Endothelial cell of umbilical vein (primary cell): ENCODE results near the gene SEMA5A. TPM values are rescaled to one million over a fixed set of nuclear protein-coding genes. Genes with fewer than 3 reads are reported as not detected.

Source experiments
- BruUV-seq: library from RNA; stranded (reverse); fragments of 400-500 nt; replicated peaks from 2 replicates; lab custom pipeline; 2021; lab: Mats Ljungman, UMichigan
- CTCF ChIA-PET: fragments of 300-600, 350-600 bp; sonication (Branson Sonifier 250); formaldehyde crosslinking; loops from one replicate; lab custom pipeline; 2021; ENCODE audit warnings: antibody characterized with exemption, inconsistent platforms; lab: Charles Lee
- POLR2A ChIA-PET: fragments of 300-600, 350-600 bp; sonication (Branson Sonifier 250); formaldehyde crosslinking; loops from one replicate; lab custom pipeline; 2021; ENCODE audit warnings: antibody characterized with exemption, inconsistent platforms; lab: Charles Lee
- DNase-seq: peaks from one replicate; pipeline ENCODE4 v3.0.0-alpha.2; 2011; ENCODE audit warnings: low read depth, low spot score
- FAIRE-seq: peaks from 2 replicates; lab custom pipeline; 2011; peaks lifted over from hg19 to GRCh38; lab: Jason Lieb, UNC
- H2AFZ ChIP-seq: 2 replicates; pipeline ENCODE4 v1.6.0; 2012; ENCODE audit warnings: low read depth, low read length, control low read depth, inconsistent platforms
- H3K27ac ChIP-seq: 2 replicates; pipeline ENCODE4 v1.5.1; 2011; ENCODE audit warnings: low read depth, mild to moderate bottlenecking, control low read depth, low read length, moderate library complexity; ENCODE audit not compliant: insufficient read depth
- H3K27me3 ChIP-seq, 2 experiments: 2 replicates each; pipeline versions ENCODE4 v1.6.0 to v1.6.1; 2011; ENCODE audit warnings: low read length in 2 of 2, mixed read lengths in 1 of 2; ENCODE audit not compliant: control insufficient read depth in 2 of 2, insufficient read depth in 2 of 2
- H3K36me3 ChIP-seq, 2 experiments: 2 replicates in 1 of 2; 3 replicates in 1 of 2; pipeline ENCODE4 v1.5.1; 2011; ENCODE audit warnings: low read length in 2 of 2, mild to moderate bottlenecking in 1 of 2, moderate library complexity in 1 of 2; ENCODE audit not compliant: control insufficient read depth in 2 of 2, insufficient read depth in 2 of 2; ENCODE audit errors: extremely low read depth in 1 of 2
- H3K4me1 ChIP-seq: 3 replicates; pipeline ENCODE4 v1.5.1; 2011; ENCODE audit warnings: mild to moderate bottlenecking, low read length; ENCODE audit not compliant: control insufficient read depth, insufficient read depth; ENCODE audit errors: extremely low read depth
- H3K4me2 ChIP-seq: 2 replicates; pipeline ENCODE4 v1.6.1; 2011; ENCODE audit warnings: low read length, control low read depth, mixed read lengths; ENCODE audit not compliant: insufficient read depth
- H3K4me3 ChIP-seq, 3 experiments: fragments of 200-600 bp in 1 of 3; sonication (generic), shearing (Covaris generic) in 1 of 3; replicated peaks in 1 of 3; 2 replicates each; pipeline ENCODE4 v1.5.1; 2011 to 2016; ENCODE audit warnings: control low read depth in 3 of 3, low read length in 3 of 3, mild to moderate bottlenecking in 2 of 3, inconsistent platforms in 1 of 3, low read depth in 1 of 3, moderate library complexity in 1 of 3; ENCODE audit not compliant: insufficient read depth in 1 of 3
- H3K79me2 ChIP-seq: 2 replicates; pipeline ENCODE4 v1.6.0; 2012; ENCODE audit warnings: low read length, inconsistent platforms; ENCODE audit not compliant: control insufficient read depth, insufficient read depth
- H3K9ac ChIP-seq: replicated peaks from 2 replicates; pipeline ENCODE3; 2011; ENCODE audit warnings: low read length, control low read depth; ENCODE audit not compliant: insufficient read depth; ENCODE audit errors: extremely low read depth
- H3K9me1 ChIP-seq: replicated peaks from 3 replicates; pipeline ENCODE4 v1.6.0; 2011; ENCODE audit warnings: mild to moderate bottlenecking, low read length; ENCODE audit not compliant: control insufficient read depth, insufficient read depth; ENCODE audit errors: extremely low read depth
- H3K9me3 ChIP-seq: replicated peaks from 2 replicates; pipeline ENCODE4 v1.5.1; 2012; ENCODE audit warnings: low read length, inconsistent platforms; ENCODE audit not compliant: control insufficient read depth, insufficient read depth
- H4K20me1 ChIP-seq: replicated peaks from 2 replicates; pipeline ENCODE3; 2011; ENCODE audit warnings: mild to moderate bottlenecking, low read length; ENCODE audit not compliant: control insufficient read depth, insufficient read depth; ENCODE audit errors: extremely low read depth
- EZH2 ChIP-seq: IDR thresholded peaks from 2 replicates; pipeline ENCODE4 v1.6.1; 2012; ENCODE audit warnings: borderline replicate concordance, low read depth, mild to moderate bottlenecking, moderate library complexity, low read length, inconsistent platforms; ENCODE audit not compliant: severe bottlenecking
- FOS ChIP-seq: IDR thresholded peaks from 2 replicates; pipeline ENCODE4 v1.6.1; 2011; ENCODE audit warnings: mild to moderate bottlenecking, low read length, moderate library complexity, borderline replicate concordance; ENCODE audit not compliant: insufficient read depth
- GATA2 ChIP-seq: IDR thresholded peaks from 2 replicates; pipeline ENCODE4 v1.7.0; 2011; ENCODE audit warnings: low read depth, mild to moderate bottlenecking, moderate library complexity, mixed read lengths, low read length; ENCODE audit not compliant: insufficient read length, insufficient read depth
- JUN ChIP-seq: IDR thresholded peaks from 2 replicates; pipeline ENCODE4 v1.6.1; 2011; ENCODE audit warnings: borderline replicate concordance, low read depth; ENCODE audit not compliant: insufficient read length, insufficient read depth
- MAX ChIP-seq: IDR thresholded peaks from 2 replicates; pipeline ENCODE4 v1.6.1; 2011; ENCODE audit not compliant: insufficient read depth, insufficient read length
- MYC ChIP-seq: IDR thresholded peaks from one replicate; pipeline ENCODE4 v1.6.1; 2011; ENCODE audit warnings: mild to moderate bottlenecking, low read depth, low read length
- POLR2A ChIP-seq: IDR thresholded peaks from 2 replicates; pipeline ENCODE4 v1.6.1; 2012; ENCODE audit warnings: low read depth, mild to moderate bottlenecking, control low read depth, low read length
- POLR2AphosphoS5 ChIP-seq: IDR thresholded peaks from 2 replicates; pipeline ENCODE4 v1.6.1; 2012; ENCODE audit warnings: low read depth, mild to moderate bottlenecking, control low read depth, low read length, moderate library complexity; ENCODE audit not compliant: insufficient read depth
- dilution Hi-C: fragments of 300-500 bp; cut with MboI; formaldehyde crosslinking; loops from one replicate; pipeline ENCODE4 v1.15.0; 2019; ENCODE audit warnings: low sequenced_read_pairs; ENCODE audit not compliant: extremely low pct_ligation_motif_present
- intact Hi-C: fragments of 100-400 bp; cut with micrococcal nuclease; formaldehyde crosslinking; loops from one replicate; pipeline ENCODE4 v1.10.0; 2022
- polyA plus RNA-seq, 4 experiments: library from polyadenylated mRNA; depleted of rRNA in 3 of 4; stranded (reverse) in 3 of 4; unstranded in 1 of 4; fragments of >200 nt; gene quantifications; 2 replicates each; pipeline versions ENCODE4 v1.2.1 to v1.2.3, GENCODE V29; 2011 to 2012; ENCODE audit warnings: missing spikeins in 1 of 4
- total RNA-seq: library from RNA; stranded (reverse); gene quantifications from 2 replicates; pipeline ENCODE4 v1.2.3, GENCODE V29; 2021
- TF ChIP-seq, protein P1 (sequence below), 2 donors: IDR thresholded peaks; 1 replicate in 1 of 2; 2 replicates in 1 of 2; pipeline ENCODE4 v1.5.1; 2011; ENCODE audit warnings: low read length in 2 of 2, mild to moderate bottlenecking in 2 of 2, moderate library complexity in 2 of 2, control low read depth in 1 of 2, inconsistent platforms in 1 of 2, low read depth in 1 of 2; ENCODE audit not compliant: insufficient read depth in 1 of 2; ENCODE audit errors: extremely low read depth in 1 of 2

SEMA5A gene
- total and polyA plus RNA-seq, 2 donors (not counting 3 experiments of a cell fraction or from before 2014, with no cell fraction given), result 0.04 to 0.06 TPM

- dilution Hi-C loops, result no loop called here
- Histone ChIP-seq H3K4me3 (no peak overlapping the region), H3K9me1 (no peaks in the 10 kb centered on the region), H3K79me2 (no peaks in the 10 kb centered on the region), H3K36me3 (no peaks in the 10 kb centered on the region), H3K27me3 (no peaks in the 10 kb centered on the region), H2AFZ (no peak overlapping the region), H3K4me1 (no peaks in the 10 kb centered on the region), H3K4me2 (no peak overlapping the region), H3K9me3 (no peaks in the 10 kb centered on the region), H3K27ac (no peak overlapping the region), H3K9ac (no peak overlapping the region), H4K20me1 (no peaks in the 10 kb centered on the region)
- DNase-seq (no peak), FAIRE-seq (no peak)
- TF ChIP-seq GATA2 (no peak), POLR2AphosphoS5 (no peak), MYC (no peak), EZH2 (no peak), FOS (no peak), POLR2A (no peak), JUN (no peak), MAX (no peak)
- TF ChIP-seq, protein P1, sequence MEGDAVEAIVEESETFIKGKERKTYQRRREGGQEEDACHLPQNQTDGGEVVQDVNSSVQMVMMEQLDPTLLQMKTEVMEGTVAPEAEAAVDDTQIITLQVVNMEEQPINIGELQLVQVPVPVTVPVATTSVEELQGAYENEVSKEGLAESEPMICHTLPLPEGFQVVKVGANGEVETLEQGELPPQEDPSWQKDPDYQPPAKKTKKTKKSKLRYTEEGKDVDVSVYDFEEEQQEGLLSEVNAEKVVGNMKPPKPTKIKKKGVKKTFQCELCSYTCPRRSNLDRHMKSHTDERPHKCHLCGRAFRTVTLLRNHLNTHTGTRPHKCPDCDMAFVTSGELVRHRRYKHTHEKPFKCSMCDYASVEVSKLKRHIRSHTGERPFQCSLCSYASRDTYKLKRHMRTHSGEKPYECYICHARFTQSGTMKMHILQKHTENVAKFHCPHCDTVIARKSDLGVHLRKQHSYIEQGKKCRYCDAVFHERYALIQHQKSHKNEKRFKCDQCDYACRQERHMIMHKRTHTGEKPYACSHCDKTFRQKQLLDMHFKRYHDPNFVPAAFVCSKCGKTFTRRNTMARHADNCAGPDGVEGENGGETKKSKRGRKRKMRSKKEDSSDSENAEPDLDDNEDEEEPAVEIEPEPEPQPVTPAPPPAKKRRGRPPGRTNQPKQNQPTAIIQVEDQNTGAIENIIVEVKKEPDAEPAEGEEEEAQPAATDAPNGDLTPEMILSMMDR (IDR thresholded peaks at IDR 0.05; ENCODE audit: extremely low read depth in 1 of 2, insufficient read depth in 1 of 2, low read depth in 1 of 2, low read length in 2 of 2), result no peak
- BruUV-seq, result no TSS peak
- POLR2A ChIA-PET, result no interaction called here
- intact Hi-C loops, result no loop called here
- CTCF ChIA-PET, result interaction anchor here (1.3 kb wide), 1 partner anchor 13 kb away, joined by 3 read pairs; no protein-coding TSS in a partner anchor
These were observed 499.9 kb downstream of the SEMA5A start for GRCh38 chr5:9045946-9046345.
